Measurements from ENCODE around the gene PTCH1. TPM values are rescaled to one million over a fixed set of nuclear protein-coding genes. Genes with fewer than 3 reads are reported as not detected.

Gene PTCH1
- total RNA-seq, 1 donor from 2014 or later, result 8.3 TPM

GRCh38 chr9:95511952-95512708 lies 4.6 kb downstream of the PTCH1 start:
- peak; percentile 18 for DNase-seq

DNA sequence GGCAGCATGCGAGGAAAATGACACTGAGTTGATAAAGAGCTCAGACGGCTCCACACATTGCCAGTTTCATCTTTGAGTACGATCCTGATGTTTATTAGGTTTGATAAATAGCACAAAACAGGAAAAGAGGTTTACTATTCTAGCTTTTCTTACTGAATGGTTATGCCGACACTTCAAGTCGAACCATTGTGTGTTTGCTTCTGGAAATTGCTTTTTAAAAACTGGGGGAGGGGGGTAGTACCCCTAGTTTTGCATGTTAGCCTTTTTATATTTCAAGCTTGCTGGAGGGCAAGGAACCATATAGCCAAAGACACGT lies 5.2 kb downstream of the PTCH1 start:
- no peak for DNase-seq

DNA sequence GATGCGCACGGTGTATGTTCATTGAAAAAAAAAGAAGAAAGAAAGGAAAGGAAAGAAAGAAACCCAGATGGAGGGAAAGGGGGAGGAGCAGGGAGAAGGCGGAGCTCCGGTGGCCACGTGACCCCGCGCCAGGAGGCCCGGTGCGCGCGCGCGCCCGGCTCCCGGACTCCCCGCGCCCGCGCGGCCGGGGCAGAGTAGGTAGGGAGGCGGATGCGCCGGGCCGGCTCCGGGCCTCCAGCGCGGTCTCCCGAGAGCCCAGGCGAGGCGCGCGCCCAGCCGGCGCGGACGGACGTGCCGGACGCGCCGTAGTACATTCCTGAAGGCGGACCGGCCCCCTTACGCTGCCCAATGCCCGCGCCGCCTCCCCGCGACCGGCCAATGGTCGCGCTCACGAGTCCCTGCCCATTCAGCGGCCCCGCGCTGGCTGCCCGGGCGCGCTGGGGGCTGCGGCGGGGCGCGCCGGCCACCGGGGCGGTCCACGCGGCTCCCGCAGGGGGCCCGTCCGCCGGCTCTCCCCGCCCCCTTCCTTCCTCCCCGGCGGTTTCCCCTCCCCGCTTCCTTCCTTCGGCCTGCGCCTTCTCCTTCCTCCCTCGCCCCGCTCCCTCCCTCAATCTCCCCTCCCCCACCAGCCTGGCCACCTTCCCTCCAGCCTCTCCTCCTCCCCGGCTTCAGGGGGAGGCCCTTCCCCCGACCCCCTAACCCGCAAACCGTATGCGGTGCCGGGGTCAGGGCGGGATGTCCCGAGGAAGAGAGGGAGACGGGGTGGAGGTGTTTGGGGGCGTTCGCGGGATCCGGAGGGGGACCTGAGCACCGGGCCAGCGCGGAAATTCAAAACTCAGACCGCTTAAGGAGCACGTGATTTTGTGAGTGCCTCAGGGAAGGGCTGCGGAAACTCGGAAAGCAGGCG lies 5.8 kb downstream of the PTCH1 start:
- DNase-seq, result peak; percentile 83

GRCh38 chr9:95509851-95510708 lies 6.7 kb downstream of the PTCH1 start:
- no peak for DNase-seq

DNA sequence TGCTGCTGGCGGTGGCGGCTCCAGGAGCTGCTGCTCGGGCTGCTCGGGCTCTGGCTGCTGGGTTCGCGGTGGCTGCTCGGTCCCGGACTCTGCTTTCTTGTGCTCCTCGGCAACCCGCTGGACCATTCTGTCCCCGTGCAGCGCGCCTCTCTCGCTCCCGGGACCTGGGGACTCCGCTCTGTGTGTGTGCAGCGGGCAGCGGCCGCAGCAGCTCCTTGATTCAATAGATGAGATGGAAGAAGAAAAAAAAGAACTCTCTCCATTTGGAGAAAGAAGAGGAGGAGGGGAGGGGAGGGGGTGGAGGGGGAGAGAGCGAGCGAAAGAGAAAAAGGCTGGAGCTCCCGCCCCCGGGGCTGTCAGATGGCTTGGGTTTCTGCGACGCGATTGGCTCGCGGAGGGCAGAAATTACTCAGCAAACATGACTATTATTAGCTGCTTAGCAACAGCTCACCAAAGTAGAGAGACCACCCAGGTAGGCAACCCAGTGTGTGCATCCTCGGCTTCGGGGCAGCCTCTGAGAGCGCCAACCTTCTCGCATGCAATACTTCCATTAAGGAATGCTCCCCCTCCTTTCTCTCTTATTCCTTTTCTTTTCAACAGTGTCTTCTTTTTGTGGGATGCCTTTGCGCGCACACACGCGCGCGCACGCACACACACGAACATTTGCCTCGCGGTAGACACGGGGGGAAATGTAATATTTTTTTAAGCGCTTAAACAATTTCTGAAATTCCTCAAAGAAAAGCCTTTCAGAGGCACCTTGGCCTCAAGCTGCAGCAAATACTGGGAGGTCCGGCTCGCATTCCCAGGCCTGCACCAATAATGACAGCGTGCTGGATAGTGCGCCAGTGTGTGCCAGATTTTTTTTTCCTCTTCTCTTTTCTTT lies 7.6 kb downstream of the PTCH1 start:
- peak; percentile 86 for DNase-seq

- no peak for DNase-seq
These were observed 8.4 kb downstream of the PTCH1 start for GRCh38 chr9:95508242-95508967.

DNA sequence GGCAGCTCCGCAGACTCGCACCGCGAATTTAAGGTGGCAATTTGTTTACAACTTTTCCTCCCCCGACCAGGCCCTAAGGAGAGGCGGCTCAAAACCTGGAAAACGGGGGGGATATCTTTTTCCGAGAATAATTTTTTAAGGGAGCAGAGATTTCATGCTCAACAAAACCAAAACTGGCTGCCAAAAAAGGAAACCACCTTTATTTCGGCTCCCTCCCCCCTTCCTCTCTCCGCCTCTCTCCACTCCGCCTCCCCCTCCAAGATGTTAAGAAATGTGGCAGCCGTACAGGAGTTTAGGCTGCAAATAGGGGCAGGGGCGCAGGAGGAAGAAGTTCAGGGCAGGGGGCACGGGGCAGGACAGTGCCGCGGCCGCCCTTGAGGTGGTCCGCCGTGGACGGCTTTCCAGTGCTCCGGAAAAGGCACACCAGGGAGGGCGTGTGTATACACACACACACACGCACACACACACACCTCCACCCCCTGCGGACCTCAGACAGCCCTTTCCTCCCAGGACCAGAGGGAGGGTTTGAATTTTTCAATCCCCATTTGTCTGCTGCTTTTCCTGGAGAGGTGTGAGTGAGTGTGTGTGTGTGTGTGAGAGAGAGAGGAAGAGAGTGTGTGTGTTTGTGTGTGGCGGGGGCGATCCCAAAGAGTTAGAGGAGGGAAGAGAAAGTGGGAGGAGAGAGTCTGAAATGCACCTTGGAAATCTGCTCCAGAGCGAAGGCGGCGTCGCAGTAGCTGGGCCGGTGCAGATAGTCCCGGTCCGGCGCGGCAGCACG lies 9.1 kb downstream of the PTCH1 start:
- peak; percentile 59 for DNase-seq

DNA sequence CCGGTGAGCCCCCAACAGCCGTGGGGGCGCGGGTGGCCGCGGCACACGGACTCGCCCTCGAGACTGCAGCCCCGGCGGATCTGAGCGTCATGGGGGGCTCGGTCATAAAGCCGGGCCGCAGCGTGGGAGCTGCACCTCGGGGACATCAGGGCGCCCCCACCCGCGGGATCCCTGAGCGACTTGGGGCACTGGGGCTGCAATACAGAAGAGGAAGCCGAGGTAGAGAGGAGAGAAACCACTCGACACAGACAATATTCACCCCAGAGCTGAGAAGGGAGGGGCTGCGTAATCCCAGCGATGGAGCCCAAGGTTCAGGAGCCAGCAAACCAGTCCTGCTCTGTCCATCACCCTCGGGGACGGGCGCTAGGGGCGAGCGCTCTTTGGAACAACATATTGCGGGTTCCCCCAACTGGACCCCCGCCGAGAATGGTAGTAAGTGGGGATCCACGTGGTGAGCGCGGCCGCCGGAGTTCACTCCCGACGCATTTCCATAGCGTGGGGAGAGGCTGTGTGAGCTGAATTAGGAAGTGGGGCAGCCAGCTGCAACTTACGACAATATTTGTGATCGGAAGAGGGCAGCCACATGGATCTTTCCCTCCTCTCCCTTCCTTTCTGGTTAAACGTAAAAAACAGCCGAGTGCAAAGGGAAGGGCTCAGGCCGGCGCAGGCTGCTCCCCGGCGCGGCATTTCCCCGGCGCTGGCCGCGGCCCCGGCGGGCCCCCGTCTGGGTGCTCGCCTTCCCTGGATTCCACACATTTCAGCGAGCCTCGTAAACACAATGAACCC lies 9.9 kb downstream of the PTCH1 start:
- DNase-seq, result peak; percentile 71

DNA sequence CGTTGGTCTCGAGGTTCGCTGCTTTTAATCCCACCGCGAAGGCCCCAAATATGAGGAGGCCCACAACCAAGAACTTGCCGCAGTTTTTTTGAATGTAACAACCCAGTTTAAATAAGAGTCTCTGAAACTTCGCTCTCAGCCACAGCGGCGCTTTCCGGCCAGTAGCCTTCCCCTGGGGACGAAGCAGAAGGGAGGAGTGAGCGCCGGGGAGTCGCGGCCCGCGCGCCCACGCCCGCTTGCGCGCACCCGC lies 10.4 kb downstream of the PTCH1 start:
- DNase-seq, result no peak

- no peak for DNase-seq
These were observed 10.9 kb downstream of the PTCH1 start for GRCh38 chr9:95505717-95506427.

DNA sequence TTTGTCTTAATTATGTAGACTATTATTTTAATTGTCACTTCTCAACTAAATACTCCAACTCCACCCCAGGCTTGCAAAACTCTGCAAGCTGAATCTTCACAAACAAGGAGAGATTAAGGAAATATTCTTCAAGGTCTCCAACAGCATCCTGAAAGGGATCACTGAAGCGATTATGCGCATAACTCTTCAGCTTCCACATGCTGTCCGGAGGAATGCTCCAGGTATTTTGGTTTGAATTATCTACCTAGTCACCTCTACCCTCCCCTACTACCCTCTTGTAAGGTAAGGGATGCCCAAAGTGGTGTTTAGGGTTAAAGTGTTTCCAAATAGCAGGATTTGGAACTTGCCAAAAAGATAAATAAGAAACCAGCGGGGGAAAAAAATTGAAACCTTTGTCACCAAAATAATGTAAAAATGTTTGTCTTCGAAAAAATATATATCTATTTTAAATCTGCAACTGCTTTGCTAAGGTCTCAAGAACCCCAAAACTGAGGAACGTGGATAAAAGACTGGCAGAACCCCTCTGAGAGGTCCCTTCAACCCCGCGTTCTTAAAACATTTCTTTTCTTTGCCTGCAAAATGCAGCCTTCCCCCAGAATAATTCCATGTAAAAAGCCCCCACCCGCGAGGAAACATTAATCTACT lies 11.6 kb downstream of the PTCH1 start:
- no peak for DNase-seq

DNA sequence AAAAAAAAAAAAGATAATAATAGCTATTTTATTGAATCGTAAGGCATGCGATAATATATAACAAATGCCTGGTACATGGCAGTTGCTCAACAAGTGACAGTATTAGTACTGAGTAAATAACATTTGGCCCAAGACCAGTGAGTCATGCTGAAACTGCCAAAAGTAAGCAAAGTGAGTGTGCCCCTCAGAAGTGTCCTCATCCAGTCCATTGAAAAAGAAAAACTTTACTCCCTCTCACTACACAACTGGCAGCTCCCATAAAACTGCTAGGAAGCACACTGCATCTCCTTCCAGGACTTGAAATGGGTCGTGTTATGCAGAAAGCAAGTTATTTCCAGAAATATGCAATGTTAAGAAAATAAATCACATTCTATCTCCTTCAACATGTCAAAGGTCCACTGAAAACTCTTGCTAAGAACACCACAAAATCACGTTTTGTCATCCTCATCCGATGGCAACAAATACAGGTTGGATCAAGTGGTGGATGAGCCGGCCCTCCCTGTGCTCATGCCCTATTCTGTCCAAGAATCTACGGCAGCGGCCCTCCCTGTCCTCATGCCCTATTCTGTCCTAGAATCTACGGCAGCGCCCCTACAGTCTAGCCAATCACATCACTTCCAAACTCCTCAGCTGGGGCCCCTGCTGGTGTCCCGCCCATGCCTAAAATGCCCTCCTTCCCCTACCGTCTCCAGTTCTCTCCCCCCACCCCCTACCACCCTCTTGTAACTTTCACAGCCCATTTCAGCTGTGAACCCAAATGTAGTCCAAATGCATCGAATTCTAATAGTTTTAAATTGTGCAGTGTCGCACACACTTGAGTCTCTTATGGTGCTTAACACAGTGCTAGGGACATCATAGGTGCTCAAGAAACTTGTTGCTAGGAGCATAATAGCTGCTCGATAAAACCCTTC lies 12.5 kb downstream of the PTCH1 start:
- DNase-seq, result no peak

- no peak for DNase-seq
These were observed 13.4 kb downstream of the PTCH1 start for GRCh38 chr9:95503369-95503768.

DNA sequence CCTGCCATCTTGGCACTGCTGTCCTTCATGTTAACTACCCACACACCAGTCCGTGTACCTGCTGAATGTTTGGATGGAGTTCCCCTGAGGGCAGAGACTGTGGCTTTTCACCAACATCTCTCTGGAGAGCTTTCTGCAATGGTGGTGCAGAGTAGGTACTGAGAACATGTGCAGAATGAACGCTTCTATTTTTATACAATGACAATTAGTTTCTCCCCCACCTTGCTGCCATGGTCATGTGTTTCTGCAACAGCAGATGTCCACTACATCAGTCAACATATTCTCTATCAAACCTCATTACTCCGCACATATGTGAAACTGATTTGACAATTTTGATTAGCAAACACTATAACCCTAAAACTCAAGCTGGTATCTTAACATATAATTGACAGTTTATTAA lies 14.5 kb downstream of the PTCH1 start:
- DNase-seq, result no peak

- no peak for DNase-seq
These were observed 16.9 kb downstream of the PTCH1 start for GRCh38 chr9:95499847-95500246.

DNA sequence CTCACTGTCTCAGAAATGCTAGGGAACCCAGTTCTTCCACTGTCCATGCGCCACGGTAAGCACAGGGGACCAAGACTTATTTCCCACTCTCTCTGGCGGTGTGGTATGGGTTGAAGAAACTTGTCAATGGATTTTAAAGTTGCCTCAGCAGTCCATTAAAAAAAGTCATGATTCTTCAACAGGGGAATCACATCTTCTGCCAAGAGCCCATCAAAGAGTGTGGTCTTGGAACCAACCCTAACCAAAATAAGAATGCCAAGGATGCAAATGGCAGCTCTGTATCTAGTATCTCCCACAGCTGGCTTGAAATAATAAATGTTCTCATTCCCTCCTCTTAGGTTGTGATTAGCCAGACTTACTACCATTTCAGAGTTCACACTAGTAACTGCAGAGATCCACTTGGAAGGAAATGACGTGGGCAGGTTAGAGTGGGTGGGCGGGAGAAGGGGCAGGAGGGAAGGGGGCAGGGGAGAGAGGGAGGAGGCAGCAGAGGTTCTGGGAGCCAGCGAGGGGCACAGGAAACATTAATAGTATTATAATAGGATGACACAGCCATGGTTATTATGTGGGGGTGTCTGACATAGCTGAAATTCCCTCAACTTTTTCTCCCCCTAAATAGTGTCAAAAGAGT lies 17.6 kb downstream of the PTCH1 start:
- no peak for DNase-seq

DNA sequence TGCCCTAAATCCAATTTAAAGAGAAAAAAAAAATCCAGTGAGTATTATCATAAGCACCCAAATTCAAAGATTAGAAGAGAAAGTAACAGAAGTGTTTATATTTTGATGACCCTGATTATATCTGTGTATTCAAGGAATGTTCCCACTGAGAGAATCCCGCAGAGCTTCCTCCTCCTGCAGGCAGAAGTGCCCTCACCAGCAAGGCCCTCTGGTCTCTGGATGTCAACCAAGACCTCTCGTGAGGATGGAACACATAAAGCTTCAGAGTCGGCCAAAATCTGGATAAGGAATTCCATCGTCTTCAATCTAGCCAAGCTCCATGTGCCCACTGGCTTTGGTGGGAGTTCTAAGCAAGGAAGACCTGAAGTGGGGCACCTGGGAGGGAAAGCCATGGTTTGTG lies 18.1 kb downstream of the PTCH1 start:
- no peak for DNase-seq
